K562 (cell line): ENCODE results near the gene PRR5. TPM values are rescaled to one million over a fixed set of nuclear protein-coding genes. Genes with fewer than 3 reads are reported as not detected.
A peak's percentile ranks its signal among the peaks of the same experiment; 100 is the strongest.

Experiments used
- ARID1B ChIP-seq: fragments of 450-650 bp; IDR thresholded peaks from 2 replicates; pipeline ENCODE4 v1.6.1; 2016; ENCODE audit warnings: antibody characterized with exemption, mild to moderate bottlenecking, inconsistent platforms
- CREB3L1 ChIP-seq: fragments of 450-650 bp; IDR thresholded peaks from 2 replicates; pipeline ENCODE4 v1.6.1; 2014; ENCODE audit warnings: low read depth, mild to moderate bottlenecking, moderate library complexity, borderline replicate concordance
- E2F6 ChIP-seq, 2 experiments: IDR thresholded peaks; 2 replicates each; pipeline ENCODE4 v1.6.1; 2011; ENCODE audit warnings: borderline replicate concordance in 1 of 2, control low read depth in 1 of 2, low read depth in 1 of 2, low read length in 1 of 2, mild to moderate bottlenecking in 1 of 2, mixed read lengths in 1 of 2, moderate library complexity in 1 of 2; ENCODE audit not compliant: insufficient read depth in 1 of 2, insufficient read length in 1 of 2, poor library complexity in 1 of 2, severe bottlenecking in 1 of 2; ENCODE audit errors: extremely low read depth in 1 of 2
- JUN ChIP-seq, 2 experiments: sonication (generic) in 1 of 2; formaldehyde crosslinking in 1 of 2; IDR thresholded peaks; 2 replicates each; pipeline versions ENCODE4 v1.6.1 to v1.8.0; 2012 to 2022; ENCODE audit warnings: borderline replicate concordance in 2 of 2, mild to moderate bottlenecking in 2 of 2, improper control_type of control experiment in 1 of 2, low read depth in 1 of 2, low read length in 1 of 2, missing genetic modification reagents in 1 of 2
- KLF1 ChIP-seq: fragments of 450-650 bp; IDR thresholded peaks from 2 replicates; pipeline ENCODE4 v1.6.1; 2016; ENCODE audit warnings: missing genetic modification characterization, missing compliant biosample characterization
- MAFK ChIP-seq: IDR thresholded peaks from 2 replicates; pipeline ENCODE4 v1.6.1; 2011; ENCODE audit warnings: low read length, improper control_type of control experiment
- MNT ChIP-seq, 2 experiments: fragments of 450-650 bp; conservative IDR thresholded peaks; 2 replicates each; pipeline ENCODE4 v1.6.1; 2017; ENCODE audit warnings: mild to moderate bottlenecking in 2 of 2, moderate library complexity in 2 of 2
- MTA1 ChIP-seq: fragments of 450-650 bp; IDR thresholded peaks from 2 replicates; pipeline ENCODE4 v1.6.1; 2017; ENCODE audit warnings: borderline replicate concordance
- NFE2 ChIP-seq: IDR thresholded peaks from 2 replicates; pipeline ENCODE4 v1.6.1; 2014; ENCODE audit warnings: antibody characterized with exemption, low read depth
- NR2C1 ChIP-seq, 2 experiments: fragments of 450-650 bp; IDR thresholded peaks; 2 replicates each; pipeline ENCODE4 v1.6.1; 2017; ENCODE audit warnings: mild to moderate bottlenecking in 2 of 2, antibody characterized with exemption in 1 of 2, inconsistent platforms in 1 of 2, missing compliant biosample characterization in 1 of 2, missing genetic modification characterization in 1 of 2
- SMARCA5 ChIP-seq: fragments of 450-650 bp; IDR thresholded peaks from 2 replicates; pipeline ENCODE4 v1.6.1; 2016
- STAT5A ChIP-seq: IDR thresholded peaks from 2 replicates; pipeline ENCODE4 v1.6.1; 2012; ENCODE audit warnings: low read length, inconsistent platforms, borderline replicate concordance
- ZNF436 ChIP-seq: fragments of 250-450, 450-650 bp; sonication (Bioruptor Pico); formaldehyde crosslinking; IDR thresholded peaks from 2 replicates; pipeline ENCODE4 v1.7.0; 2020; ENCODE audit warnings: mild to moderate bottlenecking
- ZNF609 ChIP-seq: sonication (generic); formaldehyde crosslinking; IDR thresholded peaks from 2 replicates; pipeline ENCODE4 v1.8.1; 2023; ENCODE audit warnings: missing genetic modification reagents, mild to moderate bottlenecking, borderline replicate concordance
- polyA plus RNA-seq, 8 experiments: library from polyadenylated mRNA; depleted of rRNA in 4 of 8; stranded (reverse) in 5 of 8; unstranded in 3 of 8; fragments of >200 nt; fragmentation: Nextera tagmentation in 2 of 8; fragmentation: Illumina TruSeq in 1 of 8; extraction: Ambion mirVana in 2 of 8; extraction: Trizol in 1 of 8; gene quantifications; 2 replicates each; pipeline versions ENCODE4 v1.2.1 to v1.2.3, GENCODE V29; 2011 to 2014; ENCODE audit warnings: inconsistent platforms in 1 of 8, missing spikeins in 1 of 8
- total RNA-seq, 7 experiments: library from RNA; depleted of rRNA in 6 of 7; stranded (reverse); fragments of >200 nt in 6 of 7; fragmentation: Illumina TruSeq in 2 of 7; extraction: Trizol in 2 of 7; gene quantifications; 2 replicates each; pipeline versions ENCODE4 v1.2.1 to v1.2.3, GENCODE V29; 2011 to 2021; ENCODE audit warnings: low replicate concordance in 1 of 7

PRR5 gene
- total and polyA plus RNA-seq, 9 of the 15 experiments (the other 6 are each of a cell fraction or from before 2014, with no cell fraction given) = 0.13 to 21.0 (median 7.5) TPM

- TF ChIP-seq CREB3L1 (0 out of 2 replicates have a peak, but pooled peaks have one; percentile 22), ZNF609 (no peak), NFE2 (peak; percentile 98), KLF1 (tag) (no peak), STAT5A (peak; percentile 86), MTA1 (peak; percentile 49; the same call in 1 of the 2 replicates), MNT (conservative IDR thresholded peaks at IDR 0.05) (peak; percentile 48 to 77; a peak in 2 of 4 replicates), JUN (IDR thresholded peaks at IDR 0.05; ENCODE audit: borderline replicate concordance, low read depth, low read length) (peak; percentile 25; the same call in 1 of the 2 replicates), JUN (CRISPR knock-in tag; IDR thresholded peaks at IDR 0.05; ENCODE audit: borderline replicate concordance) (0 out of 2 replicates have a peak, but pooled peaks have one; percentile 65), ARID1B (peak; percentile 98), ZNF436 (CRISPR knock-in tag) (peak; percentile 66; the same call in 1 of the 2 replicates), E2F6 (IDR thresholded peaks at IDR 0.05; ENCODE audit: borderline replicate concordance in 1 of 2, extremely low read depth in 1 of 2, insufficient read depth in 1 of 2, insufficient read length in 1 of 2, low read depth in 1 of 2, low read length in 1 of 2, poor library complexity in 1 of 2, severe bottlenecking in 1 of 2) (peak in 1 of 2 experiments; percentile 14), MAFK (peak; percentile 94), NR2C1 (IDR thresholded peaks at IDR 0.05) (no peak; the same call in 1 of the 2 replicates), NR2C1 (tag; IDR thresholded peaks at IDR 0.05) (peak; percentile 30; the same call in 1 of the 2 replicates), SMARCA5 (peak; percentile 99)
Measured at GRCh38 chr22:44676441-44677352, 25.3 kb upstream of the PRR5 start (continued).
